Hepatocyte (in vitro differentiated cells): ENCODE results near the gene HEATR3.

Experiments used
- EZH2 ChIP-seq: fragments of 200-600 bp; sonication (generic); IDR thresholded peaks from 2 replicates; pipeline ENCODE4 v1.6.1; 2016; ENCODE audit warnings: antibody characterized with exemption, mild to moderate bottlenecking, borderline replicate concordance
- TF ChIP-seq, protein P1 (sequence below): fragments of 200-600 bp; sonication (generic); IDR thresholded peaks from 2 replicates; pipeline ENCODE4 v1.5.1; 2016; ENCODE audit warnings: antibody characterized with exemption, mild to moderate bottlenecking; ENCODE audit not compliant: poor library complexity

DNA sequence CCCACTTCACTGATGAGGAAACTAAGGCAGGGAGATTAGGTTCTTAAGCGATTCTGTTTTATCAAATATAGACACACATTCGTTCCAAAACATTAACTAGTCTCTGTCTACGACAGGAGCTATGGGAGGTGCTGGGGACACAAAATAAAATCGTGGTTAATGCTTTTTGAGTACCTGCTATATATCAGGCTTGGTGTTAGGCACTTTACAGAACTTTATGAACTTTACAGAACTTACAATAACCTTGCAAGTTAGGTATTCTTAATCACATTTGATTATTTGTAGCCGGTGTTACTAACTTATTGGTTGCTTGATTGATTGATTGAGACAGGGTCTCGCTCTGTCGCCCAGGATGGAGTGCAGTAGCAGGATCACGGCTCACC, 538 bp upstream of the HEATR3 start:
- no peak for TF ChIP-seq EZH2
- TF ChIP-seq, protein P1, sequence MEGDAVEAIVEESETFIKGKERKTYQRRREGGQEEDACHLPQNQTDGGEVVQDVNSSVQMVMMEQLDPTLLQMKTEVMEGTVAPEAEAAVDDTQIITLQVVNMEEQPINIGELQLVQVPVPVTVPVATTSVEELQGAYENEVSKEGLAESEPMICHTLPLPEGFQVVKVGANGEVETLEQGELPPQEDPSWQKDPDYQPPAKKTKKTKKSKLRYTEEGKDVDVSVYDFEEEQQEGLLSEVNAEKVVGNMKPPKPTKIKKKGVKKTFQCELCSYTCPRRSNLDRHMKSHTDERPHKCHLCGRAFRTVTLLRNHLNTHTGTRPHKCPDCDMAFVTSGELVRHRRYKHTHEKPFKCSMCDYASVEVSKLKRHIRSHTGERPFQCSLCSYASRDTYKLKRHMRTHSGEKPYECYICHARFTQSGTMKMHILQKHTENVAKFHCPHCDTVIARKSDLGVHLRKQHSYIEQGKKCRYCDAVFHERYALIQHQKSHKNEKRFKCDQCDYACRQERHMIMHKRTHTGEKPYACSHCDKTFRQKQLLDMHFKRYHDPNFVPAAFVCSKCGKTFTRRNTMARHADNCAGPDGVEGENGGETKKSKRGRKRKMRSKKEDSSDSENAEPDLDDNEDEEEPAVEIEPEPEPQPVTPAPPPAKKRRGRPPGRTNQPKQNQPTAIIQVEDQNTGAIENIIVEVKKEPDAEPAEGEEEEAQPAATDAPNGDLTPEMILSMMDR = no peak
